OCI-LY7 (cell line): ENCODE measurements around the gene SALL4.

Source experiments
- CTCF ChIP-seq: fragments of 200-600 bp; sonication (generic); conservative IDR thresholded peaks from 2 replicates; pipeline ENCODE4 v1.5.1; 2014; ENCODE audit warnings: mild to moderate bottlenecking, antibody characterized with exemption, low read length, moderate library complexity, mixed read lengths
- EZH2phosphoT487 ChIP-seq: fragments of 200-600 bp; sonication (generic); IDR thresholded peaks from 2 replicates; pipeline ENCODE4 v1.6.1; 2018; ENCODE audit warnings: low read depth, borderline replicate concordance, mild to moderate bottlenecking, mixed run types, antibody characterized with exemption, low read length, moderate library complexity, mixed read lengths

DNA sequence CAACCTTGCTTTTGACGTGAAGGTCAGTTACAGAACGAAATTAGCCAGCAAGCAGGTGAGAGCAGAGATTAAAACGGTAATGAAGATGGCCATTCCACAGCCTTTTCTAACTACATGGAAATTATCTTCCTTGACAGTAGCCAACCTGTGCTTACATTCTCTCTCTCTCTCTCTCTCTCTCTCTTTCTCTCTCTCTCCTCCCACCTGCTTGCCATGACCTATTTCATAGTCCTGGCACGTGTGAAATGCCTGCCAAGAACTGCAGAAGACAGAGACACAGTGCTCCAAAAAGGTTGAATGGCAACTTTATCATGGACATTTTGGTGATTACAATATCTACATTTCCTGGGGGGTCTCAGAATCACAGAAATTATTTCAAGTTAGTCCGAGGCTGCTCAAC is 38.5 kb upstream of the SALL4 start:
- no peak for TF ChIP-seq CTCF
- no peak for TF ChIP-seq EZH2phosphoT487
